GM11168 (cell line): ENCODE data around the gene ADCYAP1R1.

ENCODE experiments used
- in situ Hi-C: fragments of 300-500 bp; cut with MboI; formaldehyde crosslinking; loops from one replicate; pipeline ENCODE4 v1.12.0; 2022; ENCODE audit warnings: low sequenced_read_pairs; ENCODE audit not compliant: unreplicated experiment

ADCYAP1R1 gene

DNA sequence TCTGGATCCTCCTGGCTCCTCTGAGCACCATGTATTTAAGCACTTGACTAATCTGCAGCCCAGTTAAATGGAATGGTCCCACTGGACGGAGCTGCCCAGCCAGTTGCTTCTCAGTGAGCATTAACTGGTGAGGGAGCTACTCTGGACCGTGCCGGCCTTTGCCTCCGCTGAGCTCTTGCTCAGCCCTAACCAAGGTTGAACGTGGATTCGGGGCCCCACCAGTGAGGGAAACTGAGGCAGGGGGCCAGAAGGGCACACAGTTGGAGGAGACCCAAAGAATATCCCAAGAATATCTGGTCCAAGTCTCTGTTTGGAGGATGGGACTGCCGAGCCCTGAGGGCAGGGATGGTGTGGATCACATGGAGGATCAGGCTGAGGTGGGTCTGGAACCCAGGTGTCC lies 13.7 kb downstream of the ADCYAP1R1 start:
- in situ Hi-C loops = no loop called here

DNA sequence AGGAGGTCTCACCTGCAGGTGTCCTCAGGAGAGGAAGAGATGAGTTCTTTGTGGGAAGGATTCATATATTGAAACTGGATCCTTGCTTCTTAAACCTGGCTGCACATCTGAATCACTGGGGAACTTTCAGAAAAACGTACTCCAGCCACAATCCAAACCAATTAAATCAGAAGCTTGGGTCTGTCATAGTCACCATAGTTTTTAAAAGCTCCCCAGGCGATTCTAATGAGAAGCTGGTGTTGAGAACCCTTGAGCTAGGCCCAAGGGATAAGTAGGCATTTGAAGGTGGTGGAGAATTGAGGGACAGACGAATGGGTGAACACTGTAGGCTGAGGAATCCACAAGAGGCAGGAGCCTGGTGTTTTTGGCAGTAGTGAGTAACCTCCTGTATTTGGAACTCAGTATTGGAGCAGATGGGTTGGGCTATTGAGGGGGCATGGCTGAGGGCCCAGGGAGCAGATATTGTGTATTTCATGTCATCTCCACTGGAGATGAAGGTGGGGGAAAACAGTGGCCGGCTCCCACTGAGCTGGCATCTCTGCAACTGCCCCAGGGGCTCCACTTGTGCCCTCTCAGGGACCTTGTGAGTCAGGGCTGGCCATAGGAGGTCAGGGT lies 14.5 kb downstream of the ADCYAP1R1 start:
- in situ Hi-C loops = no loop called here

DNA sequence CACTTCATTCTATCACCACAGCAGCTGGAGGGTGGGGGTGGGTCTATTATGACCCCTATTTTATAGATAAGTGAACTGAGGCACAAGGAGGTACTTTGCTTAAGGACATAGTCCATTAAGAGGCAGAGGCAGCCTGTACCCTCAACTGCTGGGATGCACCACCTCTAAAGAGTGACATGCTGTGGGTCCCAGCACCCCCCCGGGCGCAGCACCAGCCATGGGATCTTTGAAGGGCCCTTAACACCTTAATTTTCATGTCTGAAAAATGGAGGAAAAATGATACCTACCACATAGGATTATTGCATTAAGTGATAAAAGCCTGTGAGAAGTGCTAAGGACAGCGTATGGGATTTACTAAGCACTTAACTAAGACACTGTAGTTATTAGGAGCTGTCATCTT lies 15.4 kb downstream of the ADCYAP1R1 start:
- in situ Hi-C loops = no loop called here

DNA sequence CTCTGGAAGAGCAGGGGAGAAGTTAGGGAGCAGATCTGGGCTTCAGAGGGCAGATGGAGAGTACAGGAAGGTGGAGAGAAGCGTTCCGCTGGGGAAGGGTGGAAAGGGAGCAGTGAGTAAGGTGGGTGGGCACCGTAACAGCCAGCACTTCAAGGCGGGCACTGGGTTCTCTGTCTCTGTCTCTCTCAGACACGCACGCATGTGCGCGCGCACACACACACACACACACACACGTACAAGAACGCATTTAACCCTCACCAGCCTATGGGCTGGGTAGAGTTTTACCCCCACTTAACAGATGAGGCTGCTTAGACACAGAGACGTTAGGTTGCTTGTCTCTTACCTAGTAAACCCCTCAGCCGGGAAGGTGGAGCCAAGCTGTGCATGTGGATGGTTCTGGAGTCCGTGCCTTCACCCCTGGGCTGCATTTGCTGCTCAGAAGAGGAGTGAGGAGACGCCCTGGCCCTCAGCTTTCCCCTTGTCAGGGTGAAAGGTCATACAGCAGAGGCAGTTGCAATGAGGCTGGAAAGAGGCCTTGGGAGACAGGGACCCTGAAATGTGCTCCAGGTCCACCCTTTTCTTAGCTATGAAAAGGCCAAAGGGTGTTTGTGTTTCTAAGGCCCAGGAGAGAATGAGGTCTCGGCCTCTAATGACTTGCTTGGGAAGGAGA lies 16.0 kb downstream of the ADCYAP1R1 start:
- in situ Hi-C loops = no loop called here

DNA sequence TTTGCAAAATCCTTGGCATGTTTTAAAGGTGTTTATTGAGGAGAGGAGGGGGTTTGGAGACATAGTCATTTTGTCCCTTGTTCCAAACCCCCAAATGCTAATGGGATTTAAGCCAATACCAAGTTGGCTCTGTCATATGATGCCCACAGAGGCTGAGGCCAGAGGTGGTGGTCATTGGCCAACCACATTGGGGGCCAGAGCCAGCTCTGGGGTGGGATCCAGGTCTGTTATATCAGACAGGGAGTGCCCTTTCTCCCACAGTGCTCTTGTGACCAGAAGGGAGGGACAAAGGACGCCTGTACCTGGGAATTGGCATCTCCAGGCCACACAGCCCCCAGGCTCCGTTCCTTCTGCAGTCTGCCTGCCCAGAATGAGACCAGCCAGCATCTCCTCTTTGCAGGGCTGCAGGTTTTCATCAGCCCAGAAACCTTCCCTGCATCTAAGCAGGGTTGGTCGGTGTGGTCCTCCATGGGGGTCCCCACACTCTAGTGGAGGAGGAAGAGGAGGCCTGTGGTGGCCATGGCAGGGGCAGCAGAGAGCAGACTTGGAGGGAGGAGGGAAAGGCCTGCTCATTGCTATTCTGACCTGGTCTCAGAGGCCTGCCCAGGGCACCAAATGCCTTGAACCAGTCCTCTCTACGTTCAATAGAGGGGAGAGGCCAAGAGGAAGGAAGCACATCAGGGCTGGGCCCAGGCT lies 17.9 kb downstream of the ADCYAP1R1 start:
- in situ Hi-C loops = no loop called here

DNA sequence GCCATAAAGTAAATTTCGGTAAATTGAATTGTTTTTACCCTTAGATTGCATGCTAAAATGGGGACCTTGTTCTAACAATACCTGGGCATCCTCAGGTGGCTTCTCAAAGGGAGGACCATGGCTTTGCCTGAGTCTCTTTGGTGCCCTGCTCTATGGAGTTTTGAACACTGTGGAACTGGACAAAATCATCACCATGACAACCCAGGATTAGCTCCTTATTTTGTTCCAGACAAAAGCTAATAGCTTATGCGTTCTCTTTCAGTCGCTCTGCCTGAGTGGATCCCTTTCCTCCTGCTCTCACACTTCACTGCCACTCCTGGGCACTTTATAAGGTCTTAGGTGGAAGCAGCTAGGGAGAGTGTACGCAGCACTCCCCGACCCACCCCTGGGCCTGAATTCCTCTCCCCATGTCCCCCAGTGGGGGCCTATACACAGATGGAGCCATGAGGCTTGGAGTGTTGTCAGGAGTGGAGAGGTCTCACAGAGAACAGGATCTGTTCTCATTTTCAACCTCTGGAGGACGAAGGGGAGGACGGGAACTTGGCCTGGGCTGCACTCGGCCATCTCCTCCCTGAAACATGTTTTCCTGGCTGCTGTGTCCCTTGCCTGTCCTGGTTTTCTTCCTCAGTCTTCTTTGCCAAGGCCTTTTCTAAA lies 19.0 kb downstream of the ADCYAP1R1 start:
- in situ Hi-C loops = no loop called here

DNA sequence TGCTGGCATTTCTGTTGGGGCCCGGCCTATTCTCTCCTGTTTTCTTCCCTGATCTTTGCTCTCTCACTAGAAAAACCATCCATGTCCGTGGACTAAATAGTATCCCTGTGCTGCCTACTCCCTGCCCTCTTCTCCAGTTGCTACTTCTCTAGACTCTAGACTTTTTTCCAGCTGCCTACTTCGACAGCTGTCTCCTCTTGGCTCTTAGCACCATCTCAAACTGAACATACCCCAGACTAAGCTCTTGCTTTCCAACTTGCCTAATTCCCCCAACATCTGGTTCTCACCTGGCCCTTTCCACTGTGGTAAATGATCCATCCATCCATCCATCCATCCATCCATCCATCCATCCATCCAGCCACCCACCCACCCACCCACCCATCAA lies 19.5 kb downstream of the ADCYAP1R1 start:
- in situ Hi-C loops = no loop called here

DNA sequence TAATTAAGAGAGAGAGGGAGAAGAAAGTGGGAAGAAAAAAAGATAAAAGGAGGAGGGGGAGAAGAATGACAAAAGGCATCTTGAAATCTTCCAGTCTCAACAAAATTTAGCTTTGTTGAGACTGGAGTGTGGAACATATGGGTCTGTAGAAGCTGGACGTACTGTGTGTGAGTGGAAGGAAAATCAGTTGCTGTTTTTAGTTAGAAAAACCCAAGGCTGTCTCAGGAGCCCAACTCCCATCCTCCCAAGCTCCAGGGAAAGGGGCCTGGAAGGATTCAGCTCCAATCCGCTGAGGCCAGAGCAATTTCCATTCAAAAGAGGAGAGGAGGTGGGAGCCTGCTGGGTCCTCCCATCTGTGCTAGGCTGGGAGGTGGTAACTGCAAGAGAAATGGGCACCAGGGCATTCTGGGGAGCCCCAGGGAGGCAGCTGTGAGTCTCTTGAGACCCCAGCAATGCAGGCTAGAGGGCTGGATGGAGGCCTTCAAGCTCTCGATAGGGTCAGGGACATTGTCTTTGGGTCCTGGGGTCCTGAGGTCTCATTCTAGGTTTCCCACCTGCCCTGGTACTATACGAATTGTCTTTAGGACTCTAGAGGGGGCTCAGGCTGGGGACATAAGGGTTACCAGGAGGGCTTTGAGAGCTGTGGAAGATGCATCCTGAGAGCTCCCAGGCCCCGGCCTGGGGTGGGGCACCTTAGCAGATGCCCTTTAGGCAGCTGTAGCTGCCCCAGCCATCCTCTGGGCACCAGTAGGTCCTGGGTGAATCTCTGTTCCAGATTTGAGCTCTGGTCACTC lies 21.4 kb downstream of the ADCYAP1R1 start:
- in situ Hi-C loops = no loop called here

DNA sequence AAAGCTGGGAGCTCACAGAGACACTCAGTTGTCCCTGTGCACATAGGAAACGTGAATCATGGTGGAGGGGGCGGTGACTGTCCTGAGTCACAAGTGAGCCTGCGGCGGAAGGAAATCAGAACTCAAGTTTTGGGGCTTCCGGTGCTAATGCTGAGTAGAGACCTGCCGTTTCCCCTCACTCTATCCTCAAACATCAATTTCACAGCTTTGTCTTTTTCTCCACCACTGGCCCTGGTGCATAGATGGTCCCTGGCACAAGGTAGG lies 21.9 kb downstream of the ADCYAP1R1 start:
- in situ Hi-C loops = no loop called here

DNA sequence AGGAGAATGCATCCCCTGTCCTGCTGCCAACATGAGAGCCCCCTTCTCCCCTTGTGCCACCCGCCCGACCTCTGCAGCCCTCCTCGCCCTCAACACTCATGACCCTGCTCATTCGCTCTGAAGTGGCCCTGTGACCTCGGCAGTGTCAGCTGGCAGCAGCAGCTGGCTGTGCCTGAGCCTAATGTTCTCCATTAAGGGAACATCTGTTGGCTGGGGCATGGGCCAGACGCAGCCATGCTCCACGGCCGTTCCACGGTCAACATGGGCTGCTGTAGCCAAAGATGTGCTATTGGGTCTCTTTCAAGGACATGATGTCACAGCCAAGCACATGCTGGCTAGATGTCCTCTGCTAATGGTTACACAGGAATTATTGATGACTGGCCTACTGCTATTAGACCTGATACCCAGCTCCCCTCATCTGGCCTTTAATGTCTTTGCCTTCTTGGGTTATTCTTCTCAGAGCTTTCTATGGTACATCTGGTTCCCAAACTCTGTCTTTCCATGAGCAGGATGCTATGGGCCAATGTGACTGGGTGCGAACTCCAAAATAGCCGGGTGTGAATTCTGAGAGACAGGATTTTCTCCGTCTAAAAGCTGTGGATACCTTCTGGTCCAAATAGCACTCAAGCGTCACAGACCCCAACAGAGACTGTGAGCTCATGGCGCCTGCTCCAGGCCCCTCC lies 22.4 kb downstream of the ADCYAP1R1 start:
- in situ Hi-C loops = no loop called here

DNA sequence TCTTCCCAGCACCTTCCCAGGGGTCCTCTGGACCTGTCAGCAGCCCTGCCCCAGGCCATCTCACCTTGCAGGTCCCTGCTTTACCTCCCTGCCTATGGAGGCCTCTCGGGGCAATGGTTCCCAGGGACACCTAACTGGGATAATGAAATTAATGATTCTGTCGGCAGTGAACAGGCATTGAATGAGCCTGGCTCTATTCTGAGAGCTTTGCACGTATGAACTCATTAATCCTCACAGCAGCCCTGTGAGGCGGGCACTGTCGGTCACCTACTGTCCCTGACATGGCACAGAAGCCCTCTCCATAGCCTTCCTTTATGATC lies 22.9 kb downstream of the ADCYAP1R1 start:
- in situ Hi-C loops = no loop called here

DNA sequence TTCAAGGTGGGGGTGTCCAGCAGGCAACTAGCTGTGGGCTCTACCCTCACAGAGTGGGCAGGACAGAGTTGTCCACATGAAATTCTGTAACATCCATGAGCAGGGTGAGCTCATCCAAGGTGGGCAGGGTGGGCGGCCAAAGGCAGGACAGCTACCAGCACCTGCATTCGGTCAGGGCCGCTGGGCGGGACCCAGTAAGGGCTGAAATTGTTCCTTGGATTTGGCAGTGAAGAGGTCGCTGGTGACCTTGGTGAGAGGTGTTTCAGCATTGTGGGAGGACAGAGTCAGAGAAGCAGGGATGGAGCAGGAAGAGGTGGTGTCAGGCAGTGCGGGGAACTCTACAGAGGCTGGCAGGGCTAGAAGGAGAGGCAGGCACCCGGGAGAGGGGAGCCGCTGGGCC lies 23.9 kb downstream of the ADCYAP1R1 start:
- in situ Hi-C loops = no loop called here

DNA sequence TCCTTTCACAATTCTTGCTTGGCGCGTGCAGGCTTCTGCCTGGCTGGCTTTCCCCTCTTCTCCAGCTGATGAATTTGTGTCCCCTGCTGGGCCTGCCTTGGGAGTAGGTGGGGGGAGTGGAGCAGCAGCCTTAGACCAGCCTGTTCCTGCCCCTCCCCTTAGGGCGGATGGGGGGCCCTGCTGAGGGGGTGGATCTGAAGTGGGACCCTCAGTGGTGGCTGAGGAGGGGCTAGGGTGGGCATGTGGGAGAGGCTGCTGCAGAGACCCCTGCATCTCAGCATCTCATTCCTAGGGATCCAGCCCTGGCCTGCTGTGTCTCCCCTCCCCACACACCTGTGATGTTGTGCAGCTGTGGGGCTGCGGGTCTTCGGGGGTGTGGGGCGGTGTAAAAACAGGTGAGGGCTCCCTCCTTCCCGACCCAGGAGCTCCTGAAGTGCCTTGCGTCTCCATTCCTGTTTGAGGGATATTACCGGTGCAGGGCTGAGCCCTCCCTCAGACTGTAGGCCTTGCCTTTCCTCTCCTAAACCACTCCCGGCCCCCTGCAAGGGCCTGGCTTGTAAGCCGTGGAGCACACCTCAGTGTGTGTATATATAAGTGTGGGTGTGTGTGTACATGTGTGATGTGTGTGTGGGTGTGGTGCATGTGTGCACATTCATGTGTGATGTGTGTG lies 24.7 kb downstream of the ADCYAP1R1 start:
- in situ Hi-C loops = no loop called here

DNA sequence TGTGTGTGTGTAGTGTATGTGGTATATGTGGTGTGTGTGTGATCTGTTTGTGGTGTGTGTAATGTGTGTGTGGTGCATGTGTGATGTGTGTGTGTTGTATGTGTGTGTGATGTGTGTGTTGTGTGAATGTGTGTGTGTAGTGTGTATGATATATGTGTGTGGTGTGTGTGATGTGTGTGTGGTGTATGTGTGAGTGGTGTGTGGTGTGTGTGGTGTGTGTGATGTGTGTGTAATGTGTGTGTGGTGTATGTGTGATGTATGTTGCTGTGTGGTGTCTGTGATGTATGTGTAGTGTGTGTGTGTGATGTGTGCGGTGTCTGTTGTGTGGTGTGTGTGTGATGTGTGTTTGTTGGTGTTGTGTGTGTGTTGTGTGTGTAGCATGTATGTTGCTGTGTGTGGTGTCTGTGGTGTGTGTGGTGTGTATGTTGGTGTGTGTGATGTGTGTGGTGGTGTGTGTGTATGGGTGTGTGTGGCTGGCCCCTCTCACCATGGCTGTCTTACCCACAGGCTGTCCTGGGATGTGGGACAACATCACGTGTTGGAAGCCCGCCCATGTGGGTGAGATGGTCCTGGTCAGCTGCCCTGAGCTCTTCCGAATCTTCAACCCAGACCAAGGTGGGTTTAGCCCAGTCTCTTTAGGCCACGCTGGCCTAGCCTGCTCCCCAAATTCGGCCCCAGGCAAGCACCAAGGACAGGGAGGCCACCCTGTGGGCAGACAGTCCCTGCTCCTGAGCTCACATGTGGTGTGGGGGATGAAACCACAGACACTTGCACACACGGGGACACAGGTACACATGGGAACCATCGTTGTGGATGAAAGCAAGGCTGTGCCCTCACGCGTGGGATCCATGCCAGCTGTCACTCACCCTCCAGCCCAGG lies 25.6 kb downstream of the ADCYAP1R1 start:
- in situ Hi-C loops = no loop called here

DNA sequence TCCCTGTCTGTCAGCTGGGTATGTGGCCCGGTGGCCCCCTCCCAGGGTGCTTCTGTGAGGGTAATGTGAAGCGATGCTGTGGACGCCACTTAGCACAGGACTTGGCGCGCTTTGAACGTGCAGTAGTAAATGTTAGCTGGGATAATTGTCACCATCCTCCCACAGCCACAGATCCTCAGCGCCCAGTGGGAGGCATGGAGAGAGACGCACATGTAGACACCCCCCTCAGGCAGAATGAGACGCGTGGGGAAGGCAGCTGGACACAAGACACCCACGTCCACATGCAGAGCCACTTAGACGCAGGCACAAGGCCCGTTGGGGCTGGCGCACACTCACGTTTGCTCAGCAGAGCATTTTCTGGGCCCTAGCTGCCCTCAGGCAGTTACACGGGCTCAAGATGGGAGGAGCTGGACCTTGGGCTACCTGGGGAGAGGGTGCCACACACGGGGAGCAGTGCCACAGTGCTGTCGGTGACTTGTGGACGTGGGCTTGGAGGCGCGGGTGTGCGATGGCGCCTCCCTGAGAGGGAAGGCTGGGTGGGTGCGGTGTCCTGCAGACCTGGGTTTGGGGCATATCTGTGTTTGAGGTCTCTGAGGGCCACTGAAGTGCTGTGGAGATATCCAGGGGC lies 26.4 kb downstream of the ADCYAP1R1 start:
- in situ Hi-C loops = no loop called here

DNA sequence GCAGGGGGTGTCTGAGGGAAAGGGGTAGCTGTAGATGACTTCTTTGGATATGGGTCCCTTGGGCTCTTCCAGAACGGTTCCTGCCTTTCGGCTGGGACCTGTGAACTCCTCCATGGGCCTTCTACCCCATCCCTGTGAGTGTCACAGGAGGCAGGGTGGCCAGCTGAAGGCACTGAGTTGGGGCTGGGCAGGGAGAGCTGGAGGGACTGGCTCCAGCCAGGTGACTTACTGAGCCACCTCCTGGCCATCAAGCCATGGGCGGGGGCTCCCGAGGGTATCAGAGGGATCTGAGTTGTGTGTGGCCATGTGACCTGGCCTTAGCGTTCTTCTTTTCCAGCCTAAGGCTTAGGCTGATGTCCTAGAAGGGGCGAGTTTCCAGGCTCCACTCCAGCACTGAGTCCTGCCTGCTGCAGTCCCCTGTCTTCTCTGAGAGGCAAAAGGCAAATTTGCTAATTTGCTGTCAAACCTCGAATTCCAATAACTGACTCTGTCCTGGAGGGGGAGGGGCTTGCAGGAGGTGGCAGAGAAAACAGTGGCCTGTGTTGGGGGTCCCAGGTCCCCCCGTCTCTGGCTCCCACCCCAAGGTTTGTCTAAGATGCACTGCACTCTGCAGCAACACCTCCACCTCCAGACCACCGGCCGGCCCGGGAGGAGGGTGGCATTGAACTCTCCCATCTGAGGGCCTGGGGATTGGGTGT lies 27.2 kb downstream of the ADCYAP1R1 start:
- in situ Hi-C loops = no loop called here

DNA sequence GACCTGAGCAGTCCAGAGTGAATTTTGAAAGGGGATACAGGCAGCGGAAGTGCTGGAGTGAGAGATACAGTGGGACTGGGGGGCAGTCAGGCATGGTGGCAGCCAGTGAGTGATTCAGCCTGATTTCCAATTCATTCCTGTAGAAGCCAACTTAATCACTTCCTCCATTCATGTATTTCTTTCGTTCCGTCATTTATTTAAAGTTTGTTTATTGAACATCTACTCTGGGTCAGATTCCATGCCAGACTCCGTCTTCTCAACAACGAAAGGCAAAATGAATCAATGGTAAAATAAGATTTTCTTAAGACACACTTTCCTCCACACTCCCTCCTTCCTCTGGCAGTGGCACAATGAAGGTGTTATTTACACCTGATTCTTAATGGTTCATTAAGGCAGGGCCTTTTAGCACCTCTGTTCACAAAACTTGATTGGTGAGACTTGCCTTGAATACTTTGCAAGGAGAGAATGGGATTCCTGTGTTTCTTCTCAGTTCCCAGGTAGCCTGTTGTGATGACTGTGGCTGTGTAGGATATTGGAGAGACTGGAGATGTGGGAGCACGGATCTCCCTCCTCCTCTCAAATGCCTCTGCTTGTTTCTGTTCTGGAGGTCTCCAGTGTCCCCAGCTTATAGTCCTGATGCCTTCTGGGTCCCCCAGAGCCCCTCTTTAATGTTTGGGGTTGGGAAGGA lies 27.9 kb downstream of the ADCYAP1R1 start:
- in situ Hi-C loops = no loop called here
